Activated T-helper 9 cell treated with anti-CD3 and anti-CD28 coated beads, Interleukin-2, amount 50 U/mL, for 16 hours (primary cell): Measurements from ENCODE around the gene SPTB.

ENCODE experiments used
- DNase-seq: peaks from one replicate; pipeline ENCODE4 v3.0.0-alpha.2; 2020; ENCODE audit warnings: low read depth

Gene SPTB

DNA sequence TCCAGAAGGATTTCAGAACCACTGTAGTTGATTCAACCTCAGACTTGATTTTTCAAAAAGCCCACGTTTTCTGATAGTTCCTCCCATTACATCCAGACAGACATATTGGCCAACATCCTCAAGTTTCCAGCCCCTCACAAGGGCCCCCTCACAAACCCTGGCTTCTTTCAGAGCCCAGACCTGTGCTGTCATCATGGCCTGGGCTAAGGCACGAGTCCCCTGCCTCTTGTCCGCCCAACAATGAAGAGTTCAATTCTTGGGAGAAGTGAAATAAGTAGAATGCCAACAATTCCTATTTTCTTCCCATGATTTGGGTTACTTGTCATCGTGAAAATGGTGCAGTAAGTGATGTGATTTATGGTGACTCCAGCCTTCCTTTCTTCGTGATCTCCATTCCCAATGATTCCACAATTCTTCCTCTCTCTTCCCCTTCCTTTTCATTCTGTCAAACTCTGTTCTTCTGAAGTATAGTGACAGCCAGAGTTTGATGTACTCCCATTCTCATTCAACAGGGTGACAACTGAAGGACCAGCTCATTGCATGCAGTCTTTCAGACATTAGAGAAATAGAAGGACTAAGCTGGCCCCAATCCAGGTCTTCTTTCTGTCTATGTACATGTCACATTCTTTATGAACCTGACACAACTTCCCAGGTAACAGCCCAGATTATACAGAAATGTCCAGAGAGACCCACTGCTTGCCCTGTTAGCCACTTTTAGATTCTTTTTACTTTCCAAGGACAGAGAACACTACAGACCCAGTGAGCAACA lies 29.2 kb downstream of the SPTB start:
- no peak for DNase-seq

DNA sequence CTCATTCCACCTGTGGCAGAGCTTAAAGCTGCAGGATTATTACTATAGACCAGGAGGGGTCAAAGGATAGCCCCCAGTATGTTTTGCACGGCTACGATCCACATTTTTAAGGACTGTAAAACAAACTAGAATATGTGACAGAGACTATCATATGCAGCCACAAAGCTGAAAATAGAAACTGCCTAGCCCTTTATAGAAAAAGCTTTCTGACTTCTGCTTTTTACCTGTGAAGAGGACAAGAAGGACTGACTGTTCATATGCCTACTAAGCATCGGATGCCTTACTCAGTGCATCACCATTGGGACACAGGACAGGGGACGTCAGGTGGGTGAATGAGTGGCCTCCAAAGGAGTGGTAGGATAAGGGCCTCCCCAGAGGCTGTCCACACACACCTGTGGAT lies 29.8 kb downstream of the SPTB start:
- no peak for DNase-seq

DNA sequence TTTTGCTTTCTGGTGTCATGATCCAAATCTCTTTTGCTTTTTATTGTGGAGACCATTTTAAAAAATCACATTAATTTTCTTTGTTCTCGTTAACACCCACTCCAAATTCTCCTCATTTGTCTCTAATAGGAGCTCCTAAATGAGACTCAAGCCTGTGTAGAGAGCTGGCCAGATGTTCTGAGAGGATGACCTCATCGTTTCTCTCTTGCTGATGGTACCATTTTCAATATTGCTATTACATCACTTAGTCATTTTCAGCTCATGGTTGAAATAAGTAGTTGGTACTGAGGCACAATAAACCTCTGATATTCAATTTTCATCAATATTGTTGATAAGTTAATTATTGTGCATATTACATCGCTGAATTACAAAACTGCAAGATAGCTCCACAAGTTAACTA lies 31.5 kb downstream of the SPTB start:
- DNase-seq = no peak

DNA sequence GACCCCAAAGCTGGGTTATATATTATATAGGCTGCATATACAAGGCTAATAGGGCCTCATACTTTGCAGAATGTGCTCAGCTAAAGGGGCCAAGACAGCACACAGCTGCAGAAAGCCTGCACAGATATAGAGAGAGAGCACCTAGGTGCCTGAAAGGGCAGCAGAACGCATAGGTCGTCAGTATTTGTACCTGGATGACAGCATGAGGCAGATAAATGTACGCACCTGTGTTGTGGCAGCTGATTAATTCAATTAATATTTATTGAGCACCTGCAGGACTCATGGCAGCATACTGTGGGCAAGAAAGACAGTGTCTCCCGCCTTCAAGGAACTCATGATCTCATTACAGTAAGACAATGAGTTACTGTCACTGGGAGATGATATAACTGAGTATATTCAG lies 33.4 kb downstream of the SPTB start:
- DNase-seq = no peak

DNA sequence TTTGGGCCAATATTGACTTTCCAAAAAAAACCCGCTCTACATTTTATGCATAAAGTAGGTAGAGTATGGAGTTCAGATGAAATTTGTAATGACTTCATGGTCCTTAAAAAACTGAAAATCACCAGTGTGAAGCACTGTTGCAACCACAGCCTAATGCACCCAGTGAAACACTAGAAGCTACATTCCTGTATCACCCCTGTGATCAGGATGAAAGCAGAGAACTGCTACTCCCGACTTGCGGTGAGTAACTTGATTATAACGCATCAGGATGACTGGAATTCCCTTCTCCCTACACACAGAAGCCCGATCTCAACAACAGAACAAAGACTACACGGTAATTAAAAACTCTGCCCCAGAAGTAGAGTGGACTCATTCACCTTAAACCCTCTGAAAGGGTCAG lies 33.8 kb downstream of the SPTB start:
- no peak for DNase-seq

DNA sequence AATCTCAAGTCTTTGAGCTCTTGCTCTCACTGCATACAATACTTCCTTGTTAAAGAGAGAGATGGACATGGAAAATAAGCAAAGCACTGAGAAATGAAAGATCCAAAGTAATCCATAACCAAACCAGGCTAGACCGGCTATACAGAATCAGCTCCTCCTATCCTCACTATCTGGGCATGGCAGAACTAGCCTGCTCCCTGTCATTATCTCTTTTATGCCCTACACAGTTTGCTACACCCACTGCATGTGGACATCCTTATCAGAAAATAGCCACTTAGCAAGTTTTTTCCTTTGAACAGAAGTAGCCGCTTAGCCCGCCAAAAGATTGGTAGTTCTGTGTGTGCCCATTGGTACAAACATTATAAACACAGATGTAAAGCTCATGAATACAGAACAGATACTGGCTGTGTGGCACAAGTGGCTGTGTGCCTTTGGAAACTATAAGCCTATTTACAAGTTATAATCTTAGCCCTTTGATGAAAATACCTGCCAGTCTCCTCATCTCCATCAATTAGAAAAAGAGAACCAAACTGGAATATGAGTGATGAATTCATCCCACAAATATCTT lies 34.7 kb downstream of the SPTB start:
- DNase-seq = no peak

DNA sequence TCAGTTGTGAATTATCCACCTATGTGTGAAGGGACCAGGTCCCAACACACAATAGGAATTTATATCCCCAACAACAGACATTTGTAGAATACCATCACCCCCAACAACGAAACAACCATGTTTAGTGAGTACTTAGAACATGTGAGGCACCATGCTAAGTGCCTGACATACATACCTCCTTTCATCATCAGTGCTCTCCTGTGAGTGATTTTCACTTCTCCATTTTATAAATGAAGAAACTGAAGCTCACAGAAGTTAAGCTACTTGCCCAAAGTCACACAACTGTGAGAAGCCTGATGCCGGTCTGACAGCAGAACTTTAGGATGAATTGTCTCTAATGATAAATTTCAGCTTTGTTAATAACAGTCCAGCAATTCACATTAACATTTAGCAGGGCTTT lies 35.4 kb downstream of the SPTB start:
- DNase-seq = no peak

DNA sequence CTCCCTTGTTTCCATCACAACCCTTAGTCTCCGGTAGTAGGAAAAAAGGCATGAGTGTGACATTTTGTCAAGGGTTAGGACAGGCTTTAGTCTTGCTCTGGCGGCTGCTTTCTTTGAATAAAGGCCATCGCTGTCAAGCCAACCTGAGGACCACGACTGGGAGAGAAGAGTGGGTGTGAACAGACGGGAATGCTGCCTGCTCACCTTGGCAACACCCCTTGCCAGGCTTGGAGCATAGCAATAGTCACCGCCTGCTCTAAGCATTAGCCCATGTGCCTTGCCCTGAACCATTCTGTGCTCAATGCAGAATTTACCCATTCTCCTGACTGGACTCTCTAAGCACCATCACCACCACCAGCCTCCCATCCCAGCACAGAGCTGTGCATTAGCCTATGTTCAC lies 36.2 kb downstream of the SPTB start:
- no peak for DNase-seq

DNA sequence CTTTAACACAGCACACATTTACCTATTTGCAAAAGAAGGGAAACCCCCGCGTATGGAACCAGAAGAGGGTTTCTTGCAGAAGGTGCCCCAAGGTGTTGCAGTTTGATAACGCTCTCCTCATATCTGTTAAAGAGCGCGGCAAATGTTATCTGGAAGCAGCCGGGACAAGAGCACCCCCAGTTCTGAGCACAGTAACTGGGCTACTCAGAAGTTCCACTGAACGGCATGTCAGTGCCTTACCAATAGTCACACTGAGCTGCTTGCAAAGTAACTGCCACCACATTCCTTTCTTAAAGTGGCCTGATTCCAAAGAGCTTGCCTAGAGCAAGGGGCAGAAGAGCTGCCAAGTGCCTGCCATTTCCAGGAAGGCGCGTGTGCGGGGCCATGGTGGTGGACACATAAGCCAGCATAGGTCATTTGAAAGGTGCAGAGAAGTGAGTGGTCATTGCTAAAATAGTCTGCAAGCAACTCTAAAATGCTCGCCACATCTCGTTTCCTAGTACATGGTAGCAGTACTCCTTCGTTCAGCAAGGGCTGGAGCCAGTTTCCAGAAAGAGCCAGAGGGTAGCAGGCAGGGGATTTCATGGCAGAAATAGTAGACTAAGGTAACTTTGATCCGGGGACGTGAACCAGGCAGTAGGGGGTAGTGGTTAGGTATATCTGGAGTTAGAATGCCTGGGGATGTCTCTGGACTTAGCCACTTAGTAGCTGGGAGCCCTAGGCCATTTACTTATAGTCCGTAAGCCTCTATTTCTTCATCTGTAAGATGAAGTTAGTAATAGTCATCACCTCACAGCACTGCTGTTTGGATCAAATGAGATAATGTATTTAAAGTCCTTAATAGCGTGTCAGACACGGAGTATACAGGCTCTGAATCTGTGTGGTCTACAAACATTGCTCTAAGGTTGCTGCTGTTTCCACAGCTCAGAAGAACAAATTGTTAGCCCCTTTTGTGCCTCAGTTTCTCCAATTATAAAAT lies 37.6 kb downstream of the SPTB start:
- DNase-seq = no peak

DNA sequence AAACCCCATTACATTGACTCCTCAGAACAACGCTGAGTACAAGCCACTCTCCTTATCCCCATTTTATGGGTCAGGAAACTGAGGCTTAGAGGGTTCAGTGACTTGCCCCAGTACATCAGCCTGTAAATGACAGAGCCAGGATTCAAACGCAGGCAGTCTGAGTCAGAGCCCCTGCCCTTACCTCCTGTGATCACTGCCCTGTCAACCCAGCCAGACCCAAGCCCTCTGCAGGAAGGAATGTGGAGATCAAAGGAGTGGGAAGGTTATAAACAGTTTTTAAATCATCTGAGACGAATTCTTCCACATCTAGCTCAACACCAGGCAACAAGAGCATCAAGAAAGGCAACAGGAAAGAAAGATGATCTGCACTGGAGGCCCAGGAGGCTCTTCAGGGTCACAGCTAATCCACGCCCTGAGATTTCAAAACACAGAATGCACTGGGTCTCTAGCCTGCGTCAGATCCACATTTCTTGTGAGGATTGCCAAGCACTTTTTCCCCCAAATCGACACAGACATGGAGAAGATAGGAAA lies 38.5 kb downstream of the SPTB start:
- DNase-seq = no peak

DNA sequence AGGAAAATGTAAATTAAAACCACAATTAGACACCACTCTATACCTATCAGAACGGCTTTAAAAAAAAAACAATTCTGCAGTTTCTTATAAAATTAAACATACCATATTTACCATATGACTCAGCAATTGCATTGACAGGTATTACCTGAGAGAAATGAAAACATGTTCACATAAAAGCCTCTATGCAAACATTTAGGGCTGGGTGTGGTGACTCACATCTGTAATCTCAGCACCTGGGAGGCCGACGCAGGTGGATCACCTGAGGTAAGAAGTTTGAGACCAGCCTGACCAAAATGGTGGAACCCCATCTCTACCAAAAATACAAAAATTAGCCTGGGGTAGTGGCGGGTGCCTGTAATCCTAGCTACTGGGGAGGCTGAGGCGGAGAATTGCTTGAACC lies 41.1 kb downstream of the SPTB start:
- DNase-seq = no peak

DNA sequence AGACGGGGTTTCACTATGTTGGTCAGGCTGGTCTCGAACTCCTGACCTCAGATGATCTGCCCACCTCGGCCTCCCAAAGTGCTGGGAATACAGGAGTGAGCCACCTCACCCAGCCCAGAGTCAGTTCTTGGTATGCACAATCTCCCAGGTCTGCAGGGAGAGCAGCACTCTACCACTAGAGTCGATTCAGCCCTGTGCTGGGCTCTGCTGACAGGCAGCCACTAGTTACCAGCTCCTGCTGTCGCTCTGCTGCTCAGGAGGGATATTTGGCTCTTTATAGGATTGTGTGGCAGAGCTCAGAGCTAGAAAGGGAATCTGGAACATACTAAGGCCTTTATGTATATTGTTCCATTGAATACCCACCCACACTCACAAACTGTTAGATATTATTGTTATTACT lies 44.3 kb downstream of the SPTB start:
- DNase-seq = no peak

DNA sequence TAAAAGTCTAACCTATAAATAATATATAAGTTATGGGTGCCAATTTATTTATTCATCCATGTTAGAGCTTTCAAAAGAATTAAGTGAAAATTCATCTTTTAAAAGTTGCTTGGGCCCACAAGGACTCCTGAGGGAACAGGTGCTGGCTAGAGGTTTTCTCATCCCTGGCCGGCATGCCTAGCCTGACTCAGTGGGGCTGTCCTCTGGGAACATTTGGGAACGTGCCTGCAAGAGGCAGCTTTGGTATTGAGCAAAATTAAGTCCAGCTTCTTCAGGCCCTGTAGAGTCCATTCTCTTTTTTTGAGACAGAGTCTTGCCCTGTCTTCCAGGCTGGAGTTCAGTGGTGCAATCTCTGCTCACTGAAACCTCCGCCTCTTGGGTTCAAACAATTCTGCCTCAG lies 44.7 kb downstream of the SPTB start:
- no peak for DNase-seq

DNA sequence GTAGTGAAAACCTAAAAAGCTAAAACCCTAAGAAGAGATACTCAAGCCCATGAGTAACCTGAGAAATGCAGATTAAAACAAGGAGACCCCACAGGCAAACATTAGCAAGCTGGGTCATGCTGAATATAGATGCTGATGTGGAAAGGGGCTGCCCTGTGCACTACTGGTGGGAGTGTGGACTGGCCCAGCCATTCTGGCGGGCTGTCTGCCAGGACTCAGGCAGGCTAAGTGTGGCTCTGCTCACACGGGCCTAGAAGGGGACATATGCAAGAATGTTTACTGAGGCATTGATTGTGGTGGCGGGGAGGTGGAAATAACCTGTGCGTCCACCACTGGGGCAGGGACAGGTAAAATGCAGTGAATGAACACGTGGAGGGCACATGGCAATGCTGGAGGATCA lies 48.3 kb downstream of the SPTB start:
- DNase-seq = no peak

DNA sequence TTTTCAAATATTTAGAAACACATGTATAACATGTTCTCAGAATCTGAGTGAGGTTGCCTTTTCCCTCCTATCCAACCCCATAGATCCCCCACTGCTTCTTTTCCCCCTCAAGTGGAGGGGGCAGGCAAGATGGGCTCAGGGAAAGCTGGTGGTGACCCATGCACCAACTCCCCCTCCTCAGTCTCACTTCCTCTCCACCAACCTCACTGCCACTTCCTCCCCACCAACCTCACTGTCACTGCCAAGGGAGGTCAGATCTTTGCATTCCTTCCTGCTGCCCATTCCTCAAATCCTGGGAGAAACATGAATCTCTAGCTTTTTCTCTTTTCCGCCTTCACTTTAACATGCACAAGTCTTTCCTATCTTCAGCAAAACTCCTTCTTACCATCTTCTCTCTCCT lies 48.7 kb downstream of the SPTB start:
- DNase-seq = no peak

DNA sequence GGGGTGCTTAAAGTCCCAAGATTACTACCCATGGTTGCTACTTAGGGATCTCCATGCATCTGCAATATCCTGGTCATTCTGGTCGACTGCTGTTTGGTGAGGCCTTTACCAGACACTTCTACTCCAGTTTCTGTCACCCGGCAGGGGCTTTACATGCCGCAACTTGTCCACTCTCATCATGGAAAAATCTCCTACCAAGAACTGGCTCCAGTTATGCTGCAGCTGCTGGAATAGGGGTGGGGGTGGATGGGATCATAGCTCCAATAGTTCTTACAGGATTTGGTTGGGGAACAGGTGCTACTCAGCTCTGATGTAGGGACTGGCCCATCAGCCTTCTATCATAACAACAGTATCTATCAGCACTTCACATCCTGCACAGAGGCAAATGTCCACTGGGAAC lies 51.6 kb downstream of the SPTB start:
- DNase-seq = no peak

DNA sequence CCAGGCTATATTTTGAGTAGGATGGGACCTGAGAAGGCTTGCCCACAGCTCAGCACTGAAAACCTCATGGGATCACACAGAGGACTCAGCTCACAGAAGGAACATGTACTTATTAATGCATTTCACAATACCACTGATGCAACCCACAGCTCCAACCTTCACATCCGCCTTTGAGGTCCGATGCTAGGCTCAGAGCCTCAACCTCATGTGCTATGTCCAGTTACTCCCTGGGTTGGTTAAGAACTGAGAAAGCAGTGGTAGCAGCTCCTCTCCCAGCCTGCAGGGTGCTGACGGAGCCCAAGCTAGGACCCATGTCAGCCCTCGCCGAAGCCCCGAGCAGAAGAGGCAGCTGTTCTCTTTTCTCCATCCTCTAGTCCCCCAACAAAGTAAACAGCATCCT lies 52.9 kb downstream of the SPTB start:
- DNase-seq = no peak

DNA sequence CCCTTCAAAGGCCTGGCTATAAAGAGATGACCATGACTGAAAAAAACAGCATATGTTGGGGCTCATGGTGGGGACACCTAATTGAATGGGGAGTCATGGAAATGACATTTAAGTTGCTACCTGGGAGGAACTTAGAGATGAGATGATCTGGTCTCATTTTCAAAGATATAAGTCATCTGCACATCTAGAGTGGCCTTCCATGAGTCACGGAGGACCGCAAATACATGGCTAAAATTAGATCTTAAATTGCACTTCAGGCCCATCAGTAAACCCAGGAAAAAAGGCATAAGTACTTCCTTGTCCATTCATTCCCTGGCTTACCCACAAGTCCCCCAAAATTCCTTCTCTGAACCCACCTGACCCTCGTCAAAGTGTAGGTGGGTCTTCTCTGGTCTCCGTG lies 53.4 kb downstream of the SPTB start:
- no peak for DNase-seq

DNA sequence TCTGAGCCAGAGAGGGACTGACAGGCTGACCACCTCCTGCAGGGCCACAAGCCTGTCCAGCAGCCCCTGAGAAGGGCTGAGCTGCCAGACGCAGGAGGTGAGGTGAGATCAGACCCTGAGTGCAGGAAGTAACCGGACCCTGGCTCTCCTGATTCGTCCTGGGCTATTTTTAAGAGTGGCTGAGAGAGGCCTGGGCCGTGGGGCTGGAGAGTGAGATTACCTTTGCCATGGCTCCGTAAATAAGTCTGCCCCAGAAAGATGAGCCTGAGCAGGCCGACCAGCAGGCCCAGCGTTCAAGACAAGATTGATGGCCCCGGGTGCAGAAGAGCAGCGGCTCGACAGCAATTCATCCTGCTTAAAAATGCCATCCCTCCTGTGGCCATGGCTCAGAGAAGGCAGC lies 54.2 kb downstream of the SPTB start:
- DNase-seq = no peak

DNA sequence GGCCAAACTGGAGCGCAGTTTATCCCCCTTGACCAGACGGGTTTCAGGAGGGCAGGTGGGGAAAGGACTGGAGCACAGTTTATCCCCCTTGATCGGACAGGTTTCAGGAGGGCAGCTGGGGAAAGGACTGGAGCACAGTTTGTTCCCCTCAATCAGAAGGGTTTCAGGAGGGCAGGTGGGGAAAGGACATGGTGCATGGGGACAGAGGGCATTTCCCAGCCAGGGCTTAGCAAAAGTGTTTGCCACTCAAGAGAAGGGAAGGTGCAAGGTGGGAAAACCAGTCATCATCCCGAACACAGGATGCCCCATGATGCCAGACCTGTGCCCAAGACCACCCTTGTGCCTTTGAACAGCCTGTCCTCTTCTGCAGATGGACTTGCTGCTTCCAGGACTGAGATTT lies 54.7 kb downstream of the SPTB start:
- DNase-seq = no peak

DNA sequence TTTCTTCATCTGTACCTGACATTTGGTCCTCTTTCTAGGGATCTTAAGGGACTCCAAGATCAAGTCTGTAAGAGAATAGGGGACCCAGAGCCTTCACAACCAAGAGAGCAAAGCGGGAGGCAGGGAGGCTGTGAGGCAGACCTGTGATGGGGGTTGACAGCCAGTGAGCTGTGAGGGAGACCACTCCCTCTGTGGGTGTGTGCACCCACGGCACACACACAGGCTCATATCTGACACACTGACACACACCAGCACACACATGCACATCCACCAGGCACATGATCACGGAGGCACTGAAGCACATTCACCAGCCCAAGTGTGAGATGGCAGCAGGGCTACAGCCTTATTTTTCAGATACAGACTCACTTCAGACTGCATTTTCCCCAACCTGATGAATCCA lies 55.2 kb downstream of the SPTB start:
- no peak for DNase-seq

DNA sequence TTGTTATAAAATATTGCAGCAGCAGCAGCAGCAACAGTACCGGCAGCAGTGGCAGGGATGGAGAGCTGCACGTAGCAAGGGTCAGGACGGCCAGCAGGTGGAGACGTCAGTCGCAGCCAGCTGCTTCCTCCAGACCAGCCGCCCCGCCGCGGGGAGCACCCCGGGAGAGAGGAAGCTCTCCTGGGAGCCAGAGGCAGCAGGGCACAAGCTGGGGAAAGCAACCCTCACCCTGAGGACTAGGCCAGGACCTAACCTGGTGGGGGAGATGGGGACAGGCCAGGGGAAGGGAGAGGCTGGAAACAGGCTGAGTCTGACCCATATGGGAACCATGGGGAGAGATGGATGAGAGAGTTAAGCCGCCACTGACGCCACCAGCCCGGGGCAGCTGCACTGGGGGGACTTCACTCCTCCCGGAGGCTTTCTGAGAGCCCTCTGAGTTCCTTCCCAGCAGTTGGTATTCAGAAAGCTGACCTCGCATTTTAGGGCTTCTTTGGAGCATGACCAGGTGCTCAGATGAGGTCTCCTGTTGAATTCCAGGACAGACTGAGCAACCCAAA lies 56.3 kb downstream of the SPTB start:
- peak; percentile 50 for DNase-seq

DNA sequence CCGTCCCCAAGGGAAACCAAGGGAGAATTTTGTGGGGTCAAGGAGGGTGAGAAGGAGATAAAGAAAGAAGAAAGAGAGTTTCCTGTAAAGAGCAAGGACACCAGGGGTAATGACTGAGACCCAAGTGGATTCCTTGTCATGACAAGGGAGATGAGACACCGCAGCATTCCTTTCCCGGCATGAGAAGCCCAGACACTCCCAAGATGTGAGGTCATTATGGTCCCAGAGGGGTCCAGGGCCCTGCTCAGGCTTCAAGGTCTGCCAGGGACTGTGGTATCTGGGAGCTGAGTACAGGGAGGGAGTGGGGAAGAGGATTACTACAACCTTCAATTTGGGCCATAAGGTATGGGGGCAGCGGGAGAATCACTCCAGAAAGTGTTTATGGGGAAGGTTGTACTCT lies 58.1 kb downstream of the SPTB start:
- no peak for DNase-seq
